ENCODE data around the gene TBC1D28.
"Not testable (repeated sequence)": the region's sequence is repeated elsewhere in the genome, so short reads cannot be mapped to it uniquely, and the experiment has no call there.

TBC1D28 gene

GRCh38 chr17:18613016-18613415 lies 31.2 kb downstream of the TBC1D28 start:
- not testable (repeated sequence) for DNase-seq

- not testable (repeated sequence) for DNase-seq
Observed at GRCh38 chr17:18593138-18593537, 51.1 kb downstream of the TBC1D28 start.

Data from NCI-H2029 treated with DMSO at 0.1 percent for 48 hours (cell line).